Peyer's patch (tissue), 4 donors: ENCODE data around the gene SLC22A13. TPM values are rescaled to one million over a fixed set of nuclear protein-coding genes. Genes with fewer than 3 reads are reported as not detected.
"Not testable (repeated sequence)": the region's sequence is repeated elsewhere in the genome, so short reads cannot be mapped to it uniquely, and the experiment has no call there.

Experiments
- DNase-seq, 3 donors: peaks; one replicate each; pipeline ENCODE4 v3.0.0-alpha.2; 2017 to 2019
- H3K27ac ChIP-seq, 4 donors: fragments of 200-600 bp; sonication (generic); one replicate each; pipeline ENCODE4 v1.5.1; 2016 to 2019
- H3K27me3 ChIP-seq, 2 donors: fragments of 200-600 bp; sonication (generic); one replicate each; pipeline ENCODE4 v1.5.1; 2019
- H3K36me3 ChIP-seq, 3 donors: fragments of 200-600 bp; sonication (generic); one replicate each; pipeline ENCODE4 v1.5.1; 2016 to 2019
- H3K4me1 ChIP-seq, 4 donors: fragments of 200-600 bp; sonication (generic); one replicate each; pipeline ENCODE4 v1.5.1; 2016 to 2019
- H3K4me3 ChIP-seq, 4 donors: fragments of 200-600 bp; sonication (generic); 1 replicate in 3 of 4; 2 replicates in 1 of 4; pipeline ENCODE4 v1.5.1; 2016 to 2019; ENCODE audit warnings: mild to moderate bottlenecking in 1 of 4
- H3K9me3 ChIP-seq, 4 donors: fragments of 200-600 bp; sonication (generic); one replicate each; pipeline ENCODE4 v1.5.1; 2016 to 2019; ENCODE audit warnings: mild to moderate bottlenecking in 1 of 4
- POLR2A ChIP-seq, 2 donors: fragments of 450-650 bp; IDR thresholded peaks; one replicate each; pipeline ENCODE4 v1.5.1; 2017; ENCODE audit warnings: antibody characterized with exemption in 2 of 2, mild to moderate bottlenecking in 2 of 2, moderate library complexity in 2 of 2
- small RNA-seq, 2 donors: library from RNA; depleted of rRNA; stranded (forward); fragments of <200 nt; gene quantifications; one replicate each; pipeline ENCODE3, GENCODE V24; 2016
- total RNA-seq, 4 donors: library from RNA; depleted of rRNA; stranded (reverse); fragments of >200 nt; gene quantifications; one replicate each; pipeline ENCODE4 v1.1.0, GENCODE V29; 2016
- TF ChIP-seq, protein P1 (sequence below), 6 experiments: fragments of 450-650 bp in 4 of 6; fragments of 200-600 bp in 2 of 6; sonication (generic) in 1 of 6; IDR thresholded peaks; one replicate each; pipeline ENCODE4 v1.5.1; 2017 to 2019; ENCODE audit warnings: antibody characterized with exemption in 6 of 6, mild to moderate bottlenecking in 3 of 6, moderate library complexity in 1 of 6

The SLC22A13 gene
- total RNA-seq, 4 donors from 2014 or later, result 1.4 to 5.0 (median 1.7) TPM; not detected in 1

GRCh38 chr3:38318766-38319671 lies 53.4 kb downstream of the SLC22A13 start:
- no peaks in the 10 kb centered on the region for H3K27me3 ChIP-seq
- no peaks in the 10 kb centered on the region for H3K36me3 ChIP-seq
- DNase-seq, result no peak
- H3K9me3 ChIP-seq, result no peaks in the 10 kb centered on the region
- H3K27ac ChIP-seq, result no peak overlapping the region
- TF ChIP-seq, protein P1, sequence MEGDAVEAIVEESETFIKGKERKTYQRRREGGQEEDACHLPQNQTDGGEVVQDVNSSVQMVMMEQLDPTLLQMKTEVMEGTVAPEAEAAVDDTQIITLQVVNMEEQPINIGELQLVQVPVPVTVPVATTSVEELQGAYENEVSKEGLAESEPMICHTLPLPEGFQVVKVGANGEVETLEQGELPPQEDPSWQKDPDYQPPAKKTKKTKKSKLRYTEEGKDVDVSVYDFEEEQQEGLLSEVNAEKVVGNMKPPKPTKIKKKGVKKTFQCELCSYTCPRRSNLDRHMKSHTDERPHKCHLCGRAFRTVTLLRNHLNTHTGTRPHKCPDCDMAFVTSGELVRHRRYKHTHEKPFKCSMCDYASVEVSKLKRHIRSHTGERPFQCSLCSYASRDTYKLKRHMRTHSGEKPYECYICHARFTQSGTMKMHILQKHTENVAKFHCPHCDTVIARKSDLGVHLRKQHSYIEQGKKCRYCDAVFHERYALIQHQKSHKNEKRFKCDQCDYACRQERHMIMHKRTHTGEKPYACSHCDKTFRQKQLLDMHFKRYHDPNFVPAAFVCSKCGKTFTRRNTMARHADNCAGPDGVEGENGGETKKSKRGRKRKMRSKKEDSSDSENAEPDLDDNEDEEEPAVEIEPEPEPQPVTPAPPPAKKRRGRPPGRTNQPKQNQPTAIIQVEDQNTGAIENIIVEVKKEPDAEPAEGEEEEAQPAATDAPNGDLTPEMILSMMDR (IDR thresholded peaks at IDR 0.05), result no peak
- no peak for TF ChIP-seq POLR2A (IDR thresholded peaks at IDR 0.05)
- H3K4me1 ChIP-seq, result no peaks in the 10 kb centered on the region
- H3K4me3 ChIP-seq, result no peak overlapping the region

DNA sequence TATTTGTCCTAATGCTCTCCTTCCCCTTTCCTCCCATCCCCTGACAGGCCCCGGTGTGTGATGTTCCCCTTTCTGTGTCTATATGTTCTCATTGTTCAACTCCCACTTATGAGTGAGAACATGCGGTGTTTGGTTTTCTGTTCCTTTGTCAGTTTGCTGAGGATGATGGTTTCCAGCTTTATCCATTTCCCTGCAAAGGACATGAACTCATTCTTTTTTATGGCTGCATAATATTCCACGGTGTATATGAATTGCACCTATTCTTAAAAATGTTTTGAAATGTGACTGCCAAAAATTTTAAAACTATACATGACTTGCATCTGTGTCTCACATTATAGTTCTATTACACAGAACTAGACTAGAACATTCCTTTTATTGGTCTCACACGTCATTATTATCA lies 55.0 kb downstream of the SLC22A13 start:
- DNase-seq, H3K36me3 ChIP-seq, H3K4me1 ChIP-seq, H3K9me3 ChIP-seq, H3K27ac ChIP-seq, H3K4me3 ChIP-seq, H3K27me3 ChIP-seq: not testable (repeated sequence)

DNA sequence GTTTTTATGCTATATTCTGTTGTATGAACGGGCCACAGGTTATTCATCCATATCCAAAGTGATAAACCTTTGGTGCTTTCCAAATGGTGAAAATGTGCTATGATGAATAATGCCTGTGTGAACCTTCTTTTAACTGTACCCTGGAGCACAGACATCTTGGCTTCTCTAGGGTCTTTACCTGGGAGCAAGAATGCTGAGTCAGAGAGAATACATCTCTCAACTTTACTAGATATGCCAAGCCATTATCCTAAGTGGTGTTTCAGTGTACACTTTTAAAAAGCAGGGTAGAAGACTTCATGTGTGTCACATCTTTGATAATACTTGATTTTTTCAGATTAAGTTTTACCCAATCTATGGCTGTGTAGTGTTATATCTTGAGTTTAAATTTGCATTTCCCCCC lies 57.4 kb downstream of the SLC22A13 start:
- H3K4me3 ChIP-seq, result no peak overlapping the region
- no peak for TF ChIP-seq POLR2A (IDR thresholded peaks at IDR 0.05)
- TF ChIP-seq, protein P1 (IDR thresholded peaks at IDR 0.05), result no peak
- DNase-seq, result no peak
- no peaks in the 10 kb centered on the region for H3K27me3 ChIP-seq
- no peak overlapping the region for H3K27ac ChIP-seq
- H3K4me1 ChIP-seq, result no peaks in the 10 kb centered on the region
- H3K36me3 ChIP-seq, result no peaks in the 10 kb centered on the region
- no peaks in the 10 kb centered on the region for H3K9me3 ChIP-seq

- DNase-seq, result no peak
- Histone ChIP-seq H3K9me3 (no peaks in the 10 kb centered on the region), H3K36me3 (no peaks in the 10 kb centered on the region), H3K4me1 (no peaks in the 10 kb centered on the region), H3K27me3 (no peaks in the 10 kb centered on the region), H3K4me3 (no peak overlapping the region), H3K27ac (no peak overlapping the region)
- TF ChIP-seq, protein P1 (IDR thresholded peaks at IDR 0.05), result no peak
- TF ChIP-seq POLR2A (IDR thresholded peaks at IDR 0.05), result no peak
Measured at GRCh38 chr3:38325256-38325655, 59.6 kb downstream of the SLC22A13 start.

DNA sequence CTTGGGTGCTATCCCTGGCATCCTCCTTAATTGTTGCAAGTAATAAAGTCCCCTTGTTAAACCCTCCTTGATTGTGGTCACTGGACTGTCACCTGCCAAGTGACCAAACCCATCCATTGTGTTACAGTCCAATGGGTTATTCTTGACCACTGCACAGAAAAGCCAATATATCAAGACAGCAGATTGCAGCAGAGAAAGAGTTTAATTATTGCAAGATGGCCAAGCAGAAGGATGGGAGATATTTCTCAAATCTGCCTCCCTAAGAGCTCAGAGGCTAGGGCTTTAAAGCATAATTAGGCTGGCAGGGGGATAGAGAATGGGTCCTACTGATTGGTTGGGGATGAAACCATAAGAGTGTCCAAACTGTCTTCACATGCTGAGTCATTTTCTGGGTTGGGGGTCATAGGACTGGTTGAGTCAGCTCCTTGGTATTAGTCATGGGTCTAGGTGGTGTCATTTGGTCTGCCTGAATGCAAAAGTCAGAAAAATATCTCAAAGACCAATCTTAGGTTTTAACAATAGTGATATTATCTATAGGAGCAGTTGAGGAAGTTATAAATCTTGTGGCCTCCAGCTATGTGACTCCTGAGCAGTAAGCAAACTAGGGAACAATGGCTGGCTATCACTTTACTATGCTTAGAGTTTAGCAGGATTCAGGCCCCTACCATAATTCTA lies 61.9 kb downstream of the SLC22A13 start:
- no peak for DNase-seq
- TF ChIP-seq, protein P1 (IDR thresholded peaks at IDR 0.05), result no peak
- no peak for TF ChIP-seq POLR2A (IDR thresholded peaks at IDR 0.05)
- no peak overlapping the region for H3K27ac ChIP-seq

More for the DNA sequence above, 61.9 kb downstream of the SLC22A13 start:
- H3K27me3 ChIP-seq, result no peaks in the 10 kb centered on the region
- H3K9me3 ChIP-seq, result no peaks in the 10 kb centered on the region
- no peaks in the 10 kb centered on the region for H3K36me3 ChIP-seq
- no peaks in the 10 kb centered on the region for H3K4me1 ChIP-seq
- H3K4me3 ChIP-seq, result no peak overlapping the region

Small RNA genes within 50 kb of the gene (small RNA-seq; reads per million reads assigned to genes)
- gene RNU6-235P, result 0 reads per million in 2 donors

Other genes with a start within 250 kb of the SLC22A13 start
- 10 to 100 TPM; 36.6 to 47.0 (median 40.5) TPM for gene PLCD1, start 236.2 kb upstream of the SLC22A13 start, total RNA-seq
- gene DLEC1, start 226.6 kb upstream of the SLC22A13 start, total RNA-seq, result 1 to 10 TPM in 1 of 4 donors, under 1 TPM in 3; 0.18 to 2.2 (median 0.75) TPM
- 100 to 1,000 TPM; 123 to 324 (median 186) TPM for gene ACAA1, start 128.7 kb upstream of the SLC22A13 start, total RNA-seq
- 10 to 100 TPM; 41.8 to 82.7 (median 73.8) TPM for gene MYD88, start 127.2 kb upstream of the SLC22A13 start, total RNA-seq
- gene OXSR1, start 100.3 kb upstream of the SLC22A13 start, total RNA-seq, result 10 to 100 TPM; 17.3 to 49.7 (median 28.7) TPM
- gene SLC22A14, start 16.5 kb downstream of the SLC22A13 start, total RNA-seq, result 1 to 10 TPM in 1 of 4 donors, not detected in 3; 5.0 TPM
- gene XYLB, start 81.0 kb downstream of the SLC22A13 start, total RNA-seq, result 10 to 100 TPM in 3 of 4 donors, 1 to 10 TPM in 1; 7.4 to 39.6 (median 18.2) TPM
- 10 to 100 TPM in 1 of 4 donors, 1 to 10 TPM in 3; 4.9 to 14.5 (median 7.6) TPM for gene ACVR2B, start 188.1 kb downstream of the SLC22A13 start, total RNA-seq
- gene EXOG, start 230.5 kb downstream of the SLC22A13 start, total RNA-seq, result 10 to 100 TPM; 11.4 to 44.6 (median 17.2) TPM